A673 (cell line): Measurements from ENCODE around the gene DUS2. TPM values are rescaled to one million over a fixed set of nuclear protein-coding genes. Genes with fewer than 3 reads are reported as not detected.

Source experiments
- BruUV-seq: library from RNA; stranded (reverse); fragments of 400-500 nt; replicated peaks from 2 replicates; lab custom pipeline; 2021; lab: Mats Ljungman, UMichigan
- CTCF ChIA-PET: fragments of 300-600 bp; sonication (Branson Sonifier 250); formaldehyde crosslinking; loops from one replicate; lab custom pipeline; 2022; ENCODE audit warnings: antibody characterized with exemption; lab: Charles Lee
- POLR2A ChIA-PET: fragments of 300-600 bp; sonication (Branson Sonifier 250); formaldehyde crosslinking; loops from one replicate; lab custom pipeline; 2022; ENCODE audit warnings: antibody characterized with exemption; ENCODE audit not compliant: low non-redundant PET; lab: Charles Lee
- DNase-seq: peaks from one replicate; pipeline ENCODE4 v3.0.0-alpha.2; 2015; ENCODE audit warnings: low spot score
- H3K27ac ChIP-seq: fragments of 200-600 bp; sonication (generic); 2 replicates; pipeline ENCODE4 v1.5.1; 2016; ENCODE audit warnings: mixed run types, low read depth, mild to moderate bottlenecking, mixed read lengths, antibody characterized with exemption, low read length; ENCODE audit not compliant: poor library complexity, severe bottlenecking
- H3K27me3 ChIP-seq: fragments of 200-600 bp; sonication (generic); replicated peaks from 2 replicates; pipeline ENCODE4 v1.6.1; 2017; ENCODE audit warnings: mixed run types, low read depth, mild to moderate bottlenecking, mixed read lengths, antibody characterized with exemption, low read length; ENCODE audit not compliant: insufficient read depth, poor library complexity
- H3K36me3 ChIP-seq: fragments of 200-600 bp; sonication (generic); 2 replicates; pipeline ENCODE4 v1.6.1; 2016; ENCODE audit warnings: mixed run types, mild to moderate bottlenecking, mixed read lengths, antibody characterized with exemption, low read length; ENCODE audit not compliant: insufficient read depth, poor library complexity, severe bottlenecking
- H3K4me1 ChIP-seq: fragments of 200-600 bp; sonication (generic); 2 replicates; pipeline ENCODE4 v1.6.1; 2017; ENCODE audit warnings: mixed run types, mild to moderate bottlenecking, mixed read lengths, antibody characterized with exemption, low read length; ENCODE audit not compliant: insufficient read depth, poor library complexity, severe bottlenecking
- H3K4me3 ChIP-seq: fragments of 200-600 bp; sonication (generic); 2 replicates; pipeline ENCODE4 v1.5.1; 2016; ENCODE audit warnings: low read depth, mixed run types, mild to moderate bottlenecking, mixed read lengths, low read length; ENCODE audit not compliant: poor library complexity, severe bottlenecking
- H3K9me3 ChIP-seq: fragments of 200-600 bp; sonication (generic); 2 replicates; pipeline ENCODE4 v1.6.1; 2016; ENCODE audit warnings: mixed run types, low read depth, mild to moderate bottlenecking, mixed read lengths, antibody characterized with exemption, low read length; ENCODE audit not compliant: poor library complexity, severe bottlenecking
- EZH2 ChIP-seq: fragments of 200-600 bp; sonication (generic); IDR thresholded peaks from 2 replicates; pipeline ENCODE4 v1.6.1; 2017; ENCODE audit warnings: borderline replicate concordance, low read depth, mild to moderate bottlenecking, mixed read lengths, antibody characterized with exemption, low read length; ENCODE audit not compliant: poor library complexity, severe bottlenecking
- intact Hi-C: fragments of 100-400 bp; cut with micrococcal nuclease; formaldehyde crosslinking; loops from one replicate; pipeline ENCODE4 v1.10.0; 2022; ENCODE audit not compliant: unreplicated experiment
- total RNA-seq: library from RNA; stranded (reverse); gene quantifications from 2 replicates; pipeline ENCODE4 v1.2.3, GENCODE V29; 2021
- TF ChIP-seq, protein P1 (sequence below): fragments of 300-800, 200-600 bp; sonication (generic); conservative IDR thresholded peaks from 2 replicates; pipeline ENCODE4 v1.5.1; 2017; ENCODE audit warnings: low read depth, mild to moderate bottlenecking, antibody characterized with exemption, low read length, moderate library complexity, mixed read lengths

The DUS2 gene
- total RNA-seq, 1 experiment from 2014 or later = 19.7 TPM

DNA sequence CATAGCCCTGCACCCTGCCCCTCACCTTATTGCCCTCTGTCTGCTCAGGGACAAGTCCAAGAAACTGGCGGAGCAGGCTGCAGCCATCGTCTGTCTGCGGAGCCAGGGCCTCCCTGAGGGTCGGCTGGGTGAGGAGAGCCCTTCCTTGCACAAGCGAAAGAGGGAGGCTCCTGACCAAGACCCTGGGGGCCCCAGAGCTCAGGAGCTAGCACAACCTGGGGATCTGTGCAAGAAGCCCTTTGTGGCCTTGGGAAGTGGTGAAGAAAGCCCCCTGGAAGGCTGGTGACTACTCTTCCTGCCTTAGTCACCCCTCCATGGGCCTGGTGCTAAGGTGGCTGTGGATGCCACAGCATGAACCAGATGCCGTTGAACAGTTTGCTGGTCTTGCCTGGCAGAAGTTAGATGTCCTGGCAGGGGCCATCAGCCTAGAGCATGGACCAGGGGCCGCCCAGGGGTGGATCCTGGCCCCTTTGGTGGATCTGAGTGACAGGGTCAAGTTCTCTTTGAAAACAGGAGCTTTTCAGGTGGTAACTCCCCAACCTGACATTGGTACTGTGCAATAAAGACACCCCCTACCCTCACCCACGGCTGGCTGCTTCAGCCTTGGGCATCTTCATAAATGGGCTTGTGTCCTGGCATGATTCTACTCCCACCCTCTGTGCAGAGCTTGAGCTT is 55.8 kb downstream of the DUS2 start:
- intact Hi-C loops = no loop called here
- CTCF ChIA-PET = no interaction called here

DNA sequence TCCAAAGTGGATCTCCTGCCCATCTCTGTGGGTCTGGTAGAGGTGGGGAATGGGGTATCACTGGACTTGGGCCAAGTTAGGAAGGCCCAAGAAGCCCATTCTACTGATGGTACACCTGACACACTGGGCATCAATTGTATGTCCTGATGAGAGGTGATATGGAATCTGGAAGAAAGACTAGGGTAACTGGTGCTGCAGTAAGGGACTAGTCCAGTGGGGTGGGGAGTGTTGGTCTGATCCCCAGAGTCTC is 56.2 kb downstream of the DUS2 start:
- intact Hi-C loops = no loop called here
- Histone ChIP-seq H3K4me3 (no peak overlapping the region), H3K36me3 (peaks cover 7% of the 10 kb centered on the region), H3K27ac (no peak overlapping the region), H3K4me1 (peaks cover 5% of the 10 kb centered on the region), H3K9me3 (no peaks in the 10 kb centered on the region), H3K27me3 (no peaks in the 10 kb centered on the region)
- no peak for TF ChIP-seq EZH2
- TF ChIP-seq, protein P1, sequence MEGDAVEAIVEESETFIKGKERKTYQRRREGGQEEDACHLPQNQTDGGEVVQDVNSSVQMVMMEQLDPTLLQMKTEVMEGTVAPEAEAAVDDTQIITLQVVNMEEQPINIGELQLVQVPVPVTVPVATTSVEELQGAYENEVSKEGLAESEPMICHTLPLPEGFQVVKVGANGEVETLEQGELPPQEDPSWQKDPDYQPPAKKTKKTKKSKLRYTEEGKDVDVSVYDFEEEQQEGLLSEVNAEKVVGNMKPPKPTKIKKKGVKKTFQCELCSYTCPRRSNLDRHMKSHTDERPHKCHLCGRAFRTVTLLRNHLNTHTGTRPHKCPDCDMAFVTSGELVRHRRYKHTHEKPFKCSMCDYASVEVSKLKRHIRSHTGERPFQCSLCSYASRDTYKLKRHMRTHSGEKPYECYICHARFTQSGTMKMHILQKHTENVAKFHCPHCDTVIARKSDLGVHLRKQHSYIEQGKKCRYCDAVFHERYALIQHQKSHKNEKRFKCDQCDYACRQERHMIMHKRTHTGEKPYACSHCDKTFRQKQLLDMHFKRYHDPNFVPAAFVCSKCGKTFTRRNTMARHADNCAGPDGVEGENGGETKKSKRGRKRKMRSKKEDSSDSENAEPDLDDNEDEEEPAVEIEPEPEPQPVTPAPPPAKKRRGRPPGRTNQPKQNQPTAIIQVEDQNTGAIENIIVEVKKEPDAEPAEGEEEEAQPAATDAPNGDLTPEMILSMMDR = no peak
- no TSS peak for BruUV-seq
- ChIA-PET POLR2A (no interaction called here), CTCF (no interaction called here)
- no peak for DNase-seq

More for the DNA sequence above, 55.8 kb downstream of the DUS2 start:
- Histone ChIP-seq H3K4me1 (peaks cover under 1% of the 10 kb centered on the region), H3K27ac (no peak overlapping the region), H3K36me3 (peaks cover 7% of the 10 kb centered on the region), H3K4me3 (no peak overlapping the region), H3K9me3 (no peaks in the 10 kb centered on the region), H3K27me3 (no peaks in the 10 kb centered on the region)
- no peak for TF ChIP-seq EZH2
- TF ChIP-seq, protein P1 = no peak
- DNase-seq = no peak
- no TSS peak for BruUV-seq
- POLR2A ChIA-PET = no interaction called here

DNA sequence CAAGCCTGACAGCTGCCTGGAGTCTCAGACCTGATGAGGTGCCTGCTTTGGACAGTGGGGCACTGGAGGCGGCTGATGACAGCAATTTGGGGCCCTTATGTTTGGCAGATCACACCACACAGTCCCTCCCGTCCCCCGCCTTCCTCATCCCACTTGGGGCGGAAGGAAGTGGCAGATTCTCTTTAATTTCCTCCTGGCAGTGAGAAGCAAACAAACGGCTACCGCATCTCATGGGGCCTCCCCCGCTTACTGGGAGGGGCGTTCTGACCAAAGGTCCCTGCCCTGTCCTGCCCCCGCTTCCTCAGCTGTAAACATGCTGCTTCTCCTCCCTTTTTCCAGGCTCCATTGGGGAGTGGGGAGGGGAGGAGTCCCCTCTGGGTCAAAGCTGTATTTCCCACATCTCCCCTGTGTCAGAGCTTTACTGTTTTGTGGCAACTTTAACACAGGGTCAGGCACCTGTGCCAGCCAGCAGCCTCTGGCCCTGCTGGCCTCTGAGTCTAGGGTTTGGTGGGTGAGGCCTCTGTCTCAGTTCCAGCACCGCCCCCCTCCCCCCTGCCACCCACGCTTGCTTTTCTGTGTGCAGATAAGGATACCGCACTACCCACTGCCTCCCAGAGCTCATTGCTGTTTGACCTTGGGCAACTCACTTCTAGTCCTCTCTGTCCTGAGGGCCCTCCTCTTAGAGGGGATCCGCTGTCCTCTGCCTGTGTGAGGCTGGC is 56.7 kb downstream of the DUS2 start:
- peaks cover 8% of the 10 kb centered on the region for H3K4me1 ChIP-seq
- CTCF ChIA-PET = no interaction called here
- H3K36me3 ChIP-seq = peaks cover 7% of the 10 kb centered on the region
- DNase-seq = no peak
- H3K27ac ChIP-seq = no peak overlapping the region
- no peaks in the 10 kb centered on the region for H3K9me3 ChIP-seq
- POLR2A ChIA-PET = no interaction called here
- no peaks in the 10 kb centered on the region for H3K27me3 ChIP-seq
- TF ChIP-seq EZH2 = no peak
- TF ChIP-seq, protein P1 = no peak
- intact Hi-C loops = no loop called here
- BruUV-seq = no TSS peak
- no peak overlapping the region for H3K4me3 ChIP-seq
